Measurements from ENCODE around the gene MX2. TPM values are rescaled to one million over a fixed set of nuclear protein-coding genes. Genes with fewer than 3 reads are reported as not detected.

MX2 gene
- total and polyA plus RNA-seq, 2 of the 8 experiments (the other 6 are each of a cell fraction or from before 2014, with no cell fraction given), result 3.1 to 8.9 TPM

- TF ChIP-seq MAX (IDR thresholded peaks at IDR 0.05), result no peak
- TF ChIP-seq RBBP5 (IDR thresholded peaks at IDR 0.05; ENCODE audit: borderline replicate concordance, low read depth, low read length), result no peak
- no peak for TF ChIP-seq CREB1 (IDR thresholded peaks at IDR 0.05)
- no peak for TF ChIP-seq TCF12 (IDR thresholded peaks at IDR 0.05; ENCODE audit: low read depth, low read length)
- TF ChIP-seq MAFK (IDR thresholded peaks at IDR 0.05; ENCODE audit: low read depth, low read length), result no peak
Measured at GRCh38 chr21:41363370-41364270, 1.8 kb downstream of the MX2 start (continued).
